HG03460 (cell line): ENCODE results near the gene SNAP47.

Experiments used
- ATAC-seq: cut with Tn5 transposase; IDR thresholded peaks from one replicate; pipeline ENCODE4 v1.9.1; 2021; ENCODE audit not compliant: unreplicated experiment

SNAP47 gene

GRCh38 chr1:227767401-227768124 is 32.3 kb downstream of the SNAP47 start:
- no peak for ATAC-seq

- ATAC-seq = no peak
These were observed 32.8 kb downstream of the SNAP47 start for GRCh38 chr1:227768125-227768439.

DNA sequence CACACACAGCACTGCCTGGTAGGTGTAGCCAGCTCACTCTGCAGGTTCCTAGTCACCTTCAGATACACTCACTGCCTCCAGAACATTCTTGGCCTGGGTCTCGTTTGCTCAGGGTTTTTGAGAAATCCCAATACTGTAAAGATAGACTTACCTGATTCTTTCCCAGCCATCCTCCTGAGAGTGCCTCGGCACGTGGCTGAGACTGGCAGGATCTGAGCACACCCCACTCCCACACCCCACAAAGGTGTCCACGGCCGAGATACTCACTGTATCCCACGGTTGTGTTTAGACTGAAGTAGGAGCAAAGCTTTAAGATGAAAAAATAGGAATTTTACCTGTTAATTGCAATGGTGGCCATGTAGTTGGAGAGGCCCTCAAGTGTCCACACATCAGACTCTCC is 33.4 kb downstream of the SNAP47 start:
- ATAC-seq = no peak

DNA sequence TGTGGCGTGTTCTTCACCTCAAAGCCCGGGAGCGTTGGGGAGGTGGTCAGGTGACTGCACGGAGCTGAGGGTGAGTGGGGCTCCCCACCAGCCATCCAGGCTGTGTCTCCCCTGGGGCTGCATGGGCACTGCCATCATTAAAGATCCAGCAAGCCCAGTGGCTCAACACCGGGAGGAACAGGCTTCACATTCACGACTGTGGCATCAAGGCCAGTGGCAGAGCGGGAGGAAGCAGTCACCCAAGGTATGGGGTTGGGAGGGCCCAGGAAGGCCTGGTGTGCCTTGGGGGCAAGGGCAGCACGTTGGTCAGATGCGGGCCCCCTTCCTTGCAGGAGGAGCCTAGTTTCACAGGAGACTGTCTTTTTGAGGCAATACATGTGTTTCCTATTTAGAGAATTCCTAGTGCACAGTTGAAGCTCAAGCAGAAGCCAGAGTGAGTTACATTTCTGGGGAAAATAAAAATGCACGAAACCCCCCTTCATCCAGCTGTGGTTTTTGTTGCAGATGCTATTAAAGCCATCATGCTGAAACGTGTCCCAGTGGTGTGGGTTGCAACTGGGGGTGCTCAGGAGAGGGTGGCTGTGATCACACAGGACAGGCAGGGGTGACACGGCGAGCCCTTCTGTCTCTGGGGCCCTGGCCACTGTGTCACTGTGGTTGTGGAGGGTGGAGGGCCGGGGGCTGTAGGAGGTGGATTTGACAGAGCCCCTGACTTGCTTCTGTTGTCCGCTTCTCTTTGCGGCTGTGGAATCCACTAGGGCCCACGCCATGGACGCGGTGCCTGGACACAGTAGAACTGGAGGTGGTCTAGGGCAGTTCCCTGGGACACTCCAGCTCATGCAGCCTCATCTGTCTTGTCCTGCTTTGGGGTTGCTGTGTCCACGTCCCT is 34.1 kb downstream of the SNAP47 start:
- ATAC-seq = no peak

GRCh38 chr1:227769936-227770494 is 34.8 kb downstream of the SNAP47 start:
- no peak for ATAC-seq

DNA sequence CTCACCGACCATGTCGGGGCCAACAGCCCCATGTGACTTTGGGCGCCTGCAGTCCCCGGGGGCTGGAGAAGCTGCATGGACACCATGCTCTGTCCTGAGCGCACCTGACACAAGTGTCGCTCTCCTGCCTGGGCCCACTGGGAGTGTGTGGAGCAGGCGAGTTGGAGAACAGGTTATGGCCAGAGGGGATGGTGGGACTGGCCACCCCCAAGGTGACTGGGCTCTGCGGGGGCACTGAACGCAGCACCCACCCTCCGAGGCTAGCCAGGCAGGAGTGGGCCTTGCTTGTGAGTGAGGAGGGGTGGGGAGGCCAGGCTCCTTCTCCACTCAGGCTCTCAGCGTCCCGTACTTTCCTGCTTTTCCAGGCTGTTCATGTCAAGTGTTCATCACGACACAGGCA is 35.6 kb downstream of the SNAP47 start:
- no peak for ATAC-seq

DNA sequence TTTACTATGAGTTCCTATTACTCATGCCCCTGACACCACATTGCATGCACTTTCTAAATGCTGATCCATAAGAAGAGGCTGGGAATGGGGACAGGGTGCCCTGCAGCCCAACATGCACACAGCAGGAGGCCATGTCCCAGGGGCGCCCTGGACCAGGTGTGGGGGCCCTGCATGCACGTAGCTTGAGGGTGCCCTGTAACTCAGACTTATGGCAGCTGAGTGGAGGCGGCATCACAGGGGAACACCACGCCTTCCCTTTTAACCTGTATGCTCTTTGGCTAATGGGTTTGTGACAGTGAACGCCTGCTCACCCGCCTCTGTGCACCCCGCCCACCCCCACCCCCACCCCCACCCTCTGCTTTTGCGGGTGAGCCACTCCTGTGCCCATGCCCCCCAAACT is 36.1 kb downstream of the SNAP47 start:
- ATAC-seq = no peak

DNA sequence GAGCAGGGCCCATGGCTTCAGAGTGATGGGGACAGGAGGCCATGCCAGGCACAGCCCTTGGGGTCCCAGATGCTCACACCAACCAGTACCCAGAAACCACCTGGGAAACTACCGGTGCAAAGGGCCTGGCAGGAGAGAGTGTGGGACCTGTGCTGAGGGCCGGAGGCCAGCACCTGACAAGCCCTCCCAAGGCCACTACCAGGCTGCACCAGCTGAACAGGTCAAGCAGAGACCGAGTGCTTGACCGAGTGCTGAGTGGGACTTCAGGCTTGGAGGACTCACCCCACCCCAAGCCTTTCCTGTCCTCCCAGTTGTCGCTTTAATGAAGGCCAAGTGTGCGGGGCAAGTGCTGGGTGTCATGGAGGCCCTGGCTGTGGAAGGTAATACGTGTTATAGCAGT is 36.5 kb downstream of the SNAP47 start:
- ATAC-seq = no peak

DNA sequence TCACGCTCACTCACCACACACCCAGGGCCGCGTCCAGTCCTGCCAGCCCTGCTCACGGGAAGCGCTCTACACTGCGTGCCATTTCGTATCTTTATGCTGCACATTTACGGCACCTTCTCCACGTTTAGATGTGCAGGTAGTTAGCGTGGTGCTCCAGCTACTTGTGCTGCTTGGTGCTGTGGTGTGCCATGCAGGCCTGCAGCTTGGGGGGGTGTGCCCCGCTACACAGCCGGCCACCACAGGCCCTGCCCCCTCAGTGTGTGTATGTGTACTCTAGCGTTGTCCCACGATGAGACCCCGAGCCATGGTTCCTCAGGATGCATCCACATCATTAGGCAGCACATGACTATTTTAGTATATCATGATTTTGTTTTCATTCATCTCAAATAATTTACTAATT is 38.3 kb downstream of the SNAP47 start:
- no peak for ATAC-seq

DNA sequence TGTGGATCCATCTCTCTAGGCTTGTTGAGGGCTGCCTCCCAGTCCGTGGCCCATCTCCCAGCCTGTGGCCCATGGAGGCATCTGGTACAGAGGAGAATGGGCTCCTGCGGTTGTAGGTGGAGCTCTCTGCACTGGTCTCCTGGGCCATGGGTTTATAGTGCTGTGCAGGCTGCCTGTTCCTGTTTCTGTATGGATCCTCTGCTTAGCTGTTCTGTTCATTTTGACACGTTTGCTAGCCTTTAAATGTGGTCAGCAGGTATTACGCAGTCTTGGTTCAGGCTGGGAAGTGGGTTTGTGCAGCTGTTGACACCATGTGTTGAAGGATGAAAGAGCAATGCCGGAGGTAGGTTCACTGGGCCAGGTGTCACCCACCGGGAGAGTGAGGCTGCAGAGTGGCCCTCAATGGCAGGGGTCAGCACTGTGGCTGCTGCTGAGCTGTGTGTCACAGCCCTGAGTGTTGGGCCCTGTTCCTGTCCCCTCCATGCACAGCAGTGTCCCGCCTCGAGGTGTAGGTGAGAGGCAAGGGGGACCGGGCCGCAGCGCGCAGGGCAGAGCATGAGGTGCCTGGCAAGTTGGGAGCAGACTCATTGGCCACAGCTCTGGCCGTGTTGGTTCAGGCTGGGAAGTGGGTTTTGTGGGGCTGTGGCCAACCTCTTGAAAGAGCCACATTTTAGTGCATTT is 39.0 kb downstream of the SNAP47 start:
- ATAC-seq = no peak

GRCh38 chr1:227774821-227775661 is 39.8 kb downstream of the SNAP47 start:
- ATAC-seq = no peak

- ATAC-seq = no peak
These were observed 40.6 kb downstream of the SNAP47 start for GRCh38 chr1:227775841-227776240.

DNA sequence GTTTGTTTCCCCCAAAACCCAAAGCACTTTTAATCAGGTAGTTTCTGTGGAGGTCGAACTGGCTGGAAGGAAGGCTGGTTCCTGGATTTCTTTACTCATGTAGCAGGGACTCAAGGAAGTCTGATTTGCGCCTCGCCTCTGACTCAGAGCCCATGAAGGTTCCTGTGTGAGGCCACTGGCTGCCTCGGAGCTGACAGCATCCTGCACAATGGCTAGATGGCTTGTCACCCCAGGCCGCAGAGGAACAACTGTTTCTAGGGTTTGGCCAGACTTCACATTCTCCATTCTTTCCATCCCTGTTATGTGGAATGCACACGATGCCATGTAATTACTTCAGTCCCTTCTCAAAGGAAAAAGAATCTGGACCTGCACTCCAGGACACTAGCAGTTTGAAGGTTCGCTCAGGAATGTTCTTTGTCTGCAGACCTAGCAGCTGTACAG is 41.1 kb downstream of the SNAP47 start:
- no peak for ATAC-seq

- ATAC-seq = no peak
These were observed 41.9 kb downstream of the SNAP47 start for GRCh38 chr1:227777156-227777555.

DNA sequence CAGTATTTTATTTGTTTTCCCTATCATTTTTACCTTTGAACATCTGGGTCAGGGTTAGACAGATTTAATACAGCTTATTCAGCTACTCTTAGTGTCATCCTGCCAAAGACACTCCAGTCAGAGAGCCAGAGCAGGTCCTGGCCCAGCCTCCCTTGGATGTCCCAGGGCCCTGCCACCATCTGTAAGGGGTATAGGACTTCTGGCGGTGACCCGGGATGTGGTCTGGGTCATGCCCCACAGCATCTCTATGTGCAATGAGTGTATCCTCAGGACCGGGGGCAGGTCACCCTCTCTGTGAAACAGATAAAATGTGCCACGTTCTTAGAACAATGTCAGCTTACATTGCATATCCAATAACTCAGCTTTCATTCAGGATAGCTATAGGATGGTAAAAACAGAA is 42.4 kb downstream of the SNAP47 start:
- ATAC-seq = no peak

- no peak for ATAC-seq
These were observed 43.2 kb downstream of the SNAP47 start for GRCh38 chr1:227778401-227778947.

GRCh38 chr1:227779021-227779441 is 43.8 kb downstream of the SNAP47 start:
- no peak for ATAC-seq

- ATAC-seq = no peak
These were observed 44.5 kb downstream of the SNAP47 start for GRCh38 chr1:227779685-227780084.

GRCh38 chr1:227780101-227781044 is 45.1 kb downstream of the SNAP47 start:
- ATAC-seq = no peak
